Activated T-helper 1 cell treated with anti-CD3 and anti-CD28 coated beads, Interleukin-12 subunit alpha, Interleukin-12 subunit beta, Interleukin-2, Interleukin-4 antibody, amounts not matched to agents 30 ng/mL and 10 ng/mL and 1 ng/mL, durations not matched to agents 14 hours and 24 hours and 36 hours (primary cell): Measurements from ENCODE around the gene TMEM198. TPM values are rescaled to one million over a fixed set of nuclear protein-coding genes. Genes with fewer than 3 reads are reported as not detected.

Experiments
- DNase-seq: peaks from one replicate; pipeline ENCODE4 v3.0.0; 2021; ENCODE audit warnings: low spot score
- H3K27ac Mint-ChIP-seq: one replicate; pipeline ENCODE4 v1.8.0; 2021; ENCODE audit warnings: mild to moderate bottlenecking, mixed read lengths
- H3K27me3 Mint-ChIP-seq: one replicate; pipeline ENCODE4 v1.8.0; 2022; ENCODE audit warnings: mild to moderate bottlenecking, moderate library complexity, mixed read lengths; ENCODE audit not compliant: insufficient read depth
- H3K36me3 Mint-ChIP-seq: one replicate; pipeline ENCODE4 v1.8.0; 2021; ENCODE audit warnings: low read depth, mixed read lengths
- H3K4me1 Mint-ChIP-seq: one replicate; pipeline ENCODE4 v1.8.0; 2021; ENCODE audit warnings: low read depth, mixed read lengths
- H3K4me3 Mint-ChIP-seq: one replicate; pipeline ENCODE4 v1.8.0; 2021; ENCODE audit warnings: mild to moderate bottlenecking, moderate library complexity, mixed read lengths
- H3K9me3 Mint-ChIP-seq: one replicate; pipeline ENCODE4 v1.8.0; 2021; ENCODE audit warnings: mixed read lengths
- intact Hi-C: fragments of 100-400 bp; cut with micrococcal nuclease; formaldehyde crosslinking; loops from one replicate; pipeline ENCODE4 v1.15.1; 2024
- total RNA-seq: library from RNA; stranded (reverse); gene quantifications from 2 replicates; pipeline ENCODE4 v1.2.3, GENCODE V29; 2022

Gene TMEM198
- total RNA-seq, 1 donor from 2014 or later = 3.3 TPM

GRCh38 chr2:219547621-219548020 lies 3.8 kb downstream of the TMEM198 start:
- DNase-seq = no peak
- Mint-ChIP-seq H3K27ac (no peak overlapping the region), H3K36me3 (no peaks in the 10 kb centered on the region), H3K4me3 (no peak overlapping the region), H3K4me1 (peaks cover 13% of the 10 kb centered on the region), H3K27me3 (peaks cover 38% of the 10 kb centered on the region), H3K9me3 (no peaks in the 10 kb centered on the region)
- intact Hi-C loops = loop anchor here (10.0 kb wide), 1 partner anchor 243 kb away; the partner anchor contains the start of gene PTPRN

- Mint-ChIP-seq H3K4me1 (peaks cover 10% of the 10 kb centered on the region), H3K4me3 (no peak overlapping the region), H3K27ac (no peak overlapping the region), H3K36me3 (no peaks in the 10 kb centered on the region), H3K27me3 (peaks cover 47% of the 10 kb centered on the region), H3K9me3 (no peaks in the 10 kb centered on the region)
- intact Hi-C loops = loop anchor here (10.0 kb wide), 1 partner anchor 244 kb away; the partner anchor contains the start of gene PTPRN
- DNase-seq = no peak
These were observed 5.2 kb downstream of the TMEM198 start for GRCh38 chr2:219548990-219549389.

GRCh38 chr2:219549619-219550018 lies 5.8 kb downstream of the TMEM198 start:
- Mint-ChIP-seq H3K27me3 (peaks cover 45% of the 10 kb centered on the region), H3K27ac (no peak overlapping the region), H3K4me1 (peaks cover 4% of the 10 kb centered on the region), H3K4me3 (no peak overlapping the region), H3K36me3 (no peaks in the 10 kb centered on the region), H3K9me3 (no peaks in the 10 kb centered on the region)
- no peak for DNase-seq
- intact Hi-C loops = loop anchor here (10.0 kb wide), 1 partner anchor 245 kb away; the partner anchor contains the start of gene PTPRN

- peak; percentile 17 for DNase-seq
- intact Hi-C loops = loop anchor here (1.0 kb wide), 4 partner anchors 7 to 163 kb away; partner anchors contain the start of genes GMPPA, STK11IP and TMEM198
- H3K27ac Mint-ChIP-seq = peak overlapping the region; percentile 44
- no peaks in the 10 kb centered on the region for H3K9me3 Mint-ChIP-seq
- peak overlapping the region; percentile 84 for H3K4me3 Mint-ChIP-seq
- no peaks in the 10 kb centered on the region for H3K4me1 Mint-ChIP-seq
- H3K36me3 Mint-ChIP-seq = no peaks in the 10 kb centered on the region
- peaks cover 33% of the 10 kb centered on the region for H3K27me3 Mint-ChIP-seq
These were observed 7.9 kb downstream of the TMEM198 start for GRCh38 chr2:219551441-219552381.

- Mint-ChIP-seq H3K4me1 (no peaks in the 10 kb centered on the region), H3K27me3 (peaks cover 27% of the 10 kb centered on the region), H3K4me3 (peak overlapping the region; percentile 84), H3K36me3 (no peaks in the 10 kb centered on the region), H3K27ac (no peak overlapping the region), H3K9me3 (no peaks in the 10 kb centered on the region)
- peak; percentile 80 for DNase-seq
- intact Hi-C loops = loop anchor here (1.0 kb wide), 4 partner anchors 8 to 164 kb away; partner anchors contain the start of genes GMPPA, STK11IP and TMEM198
These were observed 8.7 kb downstream of the TMEM198 start for GRCh38 chr2:219552382-219553167.

GRCh38 chr2:219553168-219553417 lies 9.3 kb downstream of the TMEM198 start:
- DNase-seq = no peak
- Mint-ChIP-seq H3K27ac (no peak overlapping the region), H3K4me1 (no peaks in the 10 kb centered on the region), H3K9me3 (no peaks in the 10 kb centered on the region), H3K4me3 (peak overlapping the region; percentile 61), H3K36me3 (no peaks in the 10 kb centered on the region), H3K27me3 (peaks cover 27% of the 10 kb centered on the region)
- intact Hi-C loops = no loop called here

- Mint-ChIP-seq H3K36me3 (no peaks in the 10 kb centered on the region), H3K27ac (no peak overlapping the region), H3K9me3 (no peaks in the 10 kb centered on the region), H3K27me3 (peaks cover 25% of the 10 kb centered on the region), H3K4me1 (no peaks in the 10 kb centered on the region), H3K4me3 (peak overlapping the region; percentile 61)
- intact Hi-C loops = no loop called here
- DNase-seq = no peak
These were observed 9.7 kb downstream of the TMEM198 start for GRCh38 chr2:219553463-219553963.

GRCh38 chr2:219554350-219554749 lies 10.5 kb downstream of the TMEM198 start:
- DNase-seq = no peak
- peak overlapping the region; percentile 61 for H3K4me3 Mint-ChIP-seq
- H3K36me3 Mint-ChIP-seq = no peaks in the 10 kb centered on the region
- intact Hi-C loops = no loop called here
- H3K27me3 Mint-ChIP-seq = peaks cover 23% of the 10 kb centered on the region
- no peaks in the 10 kb centered on the region for H3K9me3 Mint-ChIP-seq
- no peaks in the 10 kb centered on the region for H3K4me1 Mint-ChIP-seq
- H3K27ac Mint-ChIP-seq = no peak overlapping the region

GRCh38 chr2:219555956-219556355 lies 12.1 kb downstream of the TMEM198 start:
- H3K4me1 Mint-ChIP-seq = no peaks in the 10 kb centered on the region
- no peak overlapping the region for H3K4me3 Mint-ChIP-seq
- intact Hi-C loops = no loop called here
- H3K27me3 Mint-ChIP-seq = peaks cover 18% of the 10 kb centered on the region
- H3K27ac Mint-ChIP-seq = no peak overlapping the region
- H3K36me3 Mint-ChIP-seq = no peaks in the 10 kb centered on the region
- no peak for DNase-seq
- no peaks in the 10 kb centered on the region for H3K9me3 Mint-ChIP-seq

- Mint-ChIP-seq H3K36me3 (no peaks in the 10 kb centered on the region), H3K27me3 (peaks cover 16% of the 10 kb centered on the region), H3K4me3 (no peak overlapping the region), H3K4me1 (no peaks in the 10 kb centered on the region), H3K9me3 (no peaks in the 10 kb centered on the region), H3K27ac (no peak overlapping the region)
- intact Hi-C loops = no loop called here
- DNase-seq = no peak
These were observed 12.6 kb downstream of the TMEM198 start for GRCh38 chr2:219556413-219556812.

GRCh38 chr2:219557320-219557719 lies 13.5 kb downstream of the TMEM198 start:
- Mint-ChIP-seq H3K4me3 (no peak overlapping the region), H3K27ac (no peak overlapping the region), H3K36me3 (no peaks in the 10 kb centered on the region), H3K27me3 (peaks cover 12% of the 10 kb centered on the region), H3K9me3 (no peaks in the 10 kb centered on the region), H3K4me1 (no peaks in the 10 kb centered on the region)
- DNase-seq = no peak
- intact Hi-C loops = no loop called here

GRCh38 chr2:219557791-219558785 lies 14.3 kb downstream of the TMEM198 start:
- H3K27ac Mint-ChIP-seq = no peak overlapping the region
- H3K36me3 Mint-ChIP-seq = no peaks in the 10 kb centered on the region
- peaks cover 11% of the 10 kb centered on the region for H3K27me3 Mint-ChIP-seq
- intact Hi-C loops = no loop called here
- no peaks in the 10 kb centered on the region for H3K4me1 Mint-ChIP-seq
- H3K9me3 Mint-ChIP-seq = no peaks in the 10 kb centered on the region
- no peak overlapping the region for H3K4me3 Mint-ChIP-seq
- no peak for DNase-seq
